Nephron progenitor cell (in vitro differentiated cells): ENCODE data around the gene C2orf49.

ENCODE experiments used
- DNase-seq: peaks from one replicate; pipeline ENCODE4 v3.0.0; 2021
- H3K27ac Mint-ChIP-seq: 2 replicates; pipeline ENCODE4 v1.8.0; 2021; ENCODE audit warnings: mild to moderate bottlenecking, moderate library complexity, mixed read lengths
- H3K27me3 Mint-ChIP-seq: 2 replicates; pipeline ENCODE4 v1.8.0; 2021; ENCODE audit warnings: mild to moderate bottlenecking, low read depth, mixed read lengths; ENCODE audit not compliant: poor library complexity
- H3K36me3 Mint-ChIP-seq: 2 replicates; pipeline ENCODE4 v1.8.0; 2021; ENCODE audit warnings: low read depth, mixed read lengths
- H3K4me1 Mint-ChIP-seq: 2 replicates; pipeline ENCODE4 v1.8.0; 2021; ENCODE audit warnings: mixed read lengths
- H3K4me3 Mint-ChIP-seq: 2 replicates; pipeline ENCODE4 v1.8.0; 2021; ENCODE audit warnings: mild to moderate bottlenecking, moderate library complexity, mixed read lengths
- H3K9me3 Mint-ChIP-seq: 2 replicates; pipeline ENCODE4 v1.8.0; 2021; ENCODE audit warnings: mild to moderate bottlenecking, moderate library complexity, mixed read lengths
- CTCF ChIP-seq: fragments of 200-600 bp; sonication (generic); IDR thresholded peaks from 2 replicates; pipeline ENCODE4 v1.5.0; 2021; ENCODE audit warnings: antibody characterized with exemption

The C2orf49 gene

GRCh38 chr2:105361102-105361889 is 24.0 kb downstream of the C2orf49 start:
- peaks cover 58% of the 10 kb centered on the region for H3K36me3 Mint-ChIP-seq
- no peak for TF ChIP-seq CTCF
- peak overlapping the region; percentile 20 for H3K27ac Mint-ChIP-seq
- H3K27me3 Mint-ChIP-seq: peaks cover 3% of the 10 kb centered on the region
- H3K4me1 Mint-ChIP-seq: no peaks in the 10 kb centered on the region
- DNase-seq: no peak
- no peak overlapping the region for H3K4me3 Mint-ChIP-seq
- H3K9me3 Mint-ChIP-seq: peaks cover 15% of the 10 kb centered on the region

GRCh38 chr2:105362862-105363591 is 25.7 kb downstream of the C2orf49 start:
- peaks cover 3% of the 10 kb centered on the region for H3K27me3 Mint-ChIP-seq

GRCh38 chr2:105364436-105365139 is 27.2 kb downstream of the C2orf49 start:
- Mint-ChIP-seq H3K4me1 (peaks cover 1% of the 10 kb centered on the region), H3K27me3 (peaks cover 3% of the 10 kb centered on the region), H3K27ac (no peak overlapping the region), H3K36me3 (peaks cover 33% of the 10 kb centered on the region), H3K4me3 (no peak overlapping the region), H3K9me3 (no peaks in the 10 kb centered on the region)
- DNase-seq: no peak
- TF ChIP-seq CTCF: no peak

More at GRCh38 chr2:105362862-105363591, 25.7 kb downstream of the C2orf49 start:
- no peak overlapping the region for H3K27ac Mint-ChIP-seq
- no peak for TF ChIP-seq CTCF
- H3K4me1 Mint-ChIP-seq: no peaks in the 10 kb centered on the region
- no peak for DNase-seq
- H3K9me3 Mint-ChIP-seq: peaks cover 1% of the 10 kb centered on the region
- H3K4me3 Mint-ChIP-seq: no peak overlapping the region
- peaks cover 46% of the 10 kb centered on the region for H3K36me3 Mint-ChIP-seq

- Mint-ChIP-seq H3K36me3 (peaks cover 36% of the 10 kb centered on the region), H3K9me3 (no peaks in the 10 kb centered on the region), H3K27ac (peak overlapping the region; percentile 54), H3K4me1 (peaks cover 7% of the 10 kb centered on the region), H3K4me3 (no peak overlapping the region), H3K27me3 (peaks cover 3% of the 10 kb centered on the region)
- DNase-seq: no peak
- TF ChIP-seq CTCF: no peak
Measured at GRCh38 chr2:105365206-105365605, 27.9 kb downstream of the C2orf49 start.

- peaks cover 33% of the 10 kb centered on the region for H3K36me3 Mint-ChIP-seq
- no peaks in the 10 kb centered on the region for H3K9me3 Mint-ChIP-seq
- no peak overlapping the region for H3K4me3 Mint-ChIP-seq
- TF ChIP-seq CTCF: no peak
- H3K27me3 Mint-ChIP-seq: no peaks in the 10 kb centered on the region
- peaks cover 9% of the 10 kb centered on the region for H3K4me1 Mint-ChIP-seq
- H3K27ac Mint-ChIP-seq: no peak overlapping the region
- DNase-seq: no peak
Measured at GRCh38 chr2:105368759-105369408, 31.5 kb downstream of the C2orf49 start.
